CD4-positive, alpha-beta T cell treated with Interleukin-10 for 1 hour (primary cell): ENCODE results near the gene CNPY4.

Experiments used
- DNase-seq: peaks from one replicate; pipeline ENCODE4 v3.0.0-alpha.2; 2020

The CNPY4 gene

GRCh38 chr7:100170101-100170897 is 50.9 kb downstream of the CNPY4 start:
- DNase-seq, result no peak

GRCh38 chr7:100171087-100171681 is 51.8 kb downstream of the CNPY4 start:
- peak; percentile 53 for DNase-seq

GRCh38 chr7:100171840-100172239 is 52.4 kb downstream of the CNPY4 start:
- DNase-seq, result no peak

GRCh38 chr7:100173806-100174495 is 54.5 kb downstream of the CNPY4 start:
- no peak for DNase-seq

- no peak for DNase-seq
Measured at GRCh38 chr7:100174582-100174981, 55.1 kb downstream of the CNPY4 start.
